CD4-positive, alpha-beta T cell treated with Interleukin-15 for 1 hour (primary cell): ENCODE results near the gene TSPAN9.

Source experiments
- DNase-seq: peaks from one replicate; pipeline ENCODE4 v3.0.0-alpha.2; 2020

TSPAN9 gene

GRCh38 chr12:3326850-3327780 is 249.9 kb downstream of the TSPAN9 start:
- DNase-seq, result no peak

- DNase-seq, result no peak
These were observed 250.9 kb downstream of the TSPAN9 start for GRCh38 chr12:3328081-3328480.

GRCh38 chr12:3328571-3328970 is 251.4 kb downstream of the TSPAN9 start:
- DNase-seq, result no peak

- no peak for DNase-seq
These were observed 252.2 kb downstream of the TSPAN9 start for GRCh38 chr12:3329361-3329760.

GRCh38 chr12:3330976-3331510 is 253.9 kb downstream of the TSPAN9 start:
- DNase-seq, result no peak

- no peak for DNase-seq
These were observed 255.0 kb downstream of the TSPAN9 start for GRCh38 chr12:3332188-3332587.

GRCh38 chr12:3333583-3333982 is 256.4 kb downstream of the TSPAN9 start:
- no peak for DNase-seq

- no peak for DNase-seq
These were observed 256.8 kb downstream of the TSPAN9 start for GRCh38 chr12:3333991-3334391.

- DNase-seq, result no peak
These were observed 257.9 kb downstream of the TSPAN9 start for GRCh38 chr12:3335078-3335487.
